Measurements from ENCODE around the gene OR13H1.
"Not testable (repeated sequence)": the region's sequence is repeated elsewhere in the genome, so short reads cannot be mapped to it uniquely, and the experiment has no call there.

The OR13H1 gene

GRCh38 chrX:131578735-131579367, 35.0 kb downstream of the OR13H1 start:
- H3K36me3 Mint-ChIP-seq (ENCODE audit: low read depth); H3K9me3 Mint-ChIP-seq; H3K4me1 Mint-ChIP-seq (ENCODE audit: low read depth); H3K4me3 Mint-ChIP-seq; H3K27me3 Mint-ChIP-seq (ENCODE audit: low read depth); H3K27ac Mint-ChIP-seq: not testable (repeated sequence)

- Mint-ChIP-seq H3K4me1 (ENCODE audit: low read depth) (no peaks in the 10 kb centered on the region), H3K27ac (no peak overlapping the region), H3K4me3 (no peak overlapping the region), H3K9me3 (no peaks in the 10 kb centered on the region), H3K36me3 (ENCODE audit: low read depth) (no peaks in the 10 kb centered on the region), H3K27me3 (ENCODE audit: low read depth) (no peaks in the 10 kb centered on the region)
Measured at GRCh38 chrX:131588995-131589394, 45.1 kb downstream of the OR13H1 start.
